Vagina (tissue), 2 donors: ENCODE data around the gene ERC2.

Source experiments
- POLR2A ChIP-seq, 2 donors: fragments of 450-650 bp; IDR thresholded peaks; one replicate each; pipeline ENCODE4 v1.6.1; 2017; ENCODE audit warnings: antibody characterized with exemption in 2 of 2, mild to moderate bottlenecking in 2 of 2, moderate library complexity in 2 of 2
- POLR2AphosphoS5 ChIP-seq, 2 donors: sonication (generic); formaldehyde crosslinking; IDR thresholded peaks; one replicate each; pipeline ENCODE4 v1.9.0; 2017; ENCODE audit warnings: antibody characterized with exemption in 2 of 2, mild to moderate bottlenecking in 2 of 2, low read depth in 1 of 2; ENCODE audit not compliant: insufficient read depth in 1 of 2
- TF ChIP-seq, protein P1 (sequence below), 3 experiments: fragments of 450-650 bp in 2 of 3; fragments of 200-600 bp in 1 of 3; sonication (generic) in 1 of 3; IDR thresholded peaks; one replicate each; pipeline ENCODE4 v1.5.1; 2017 to 2019; ENCODE audit warnings: antibody characterized with exemption in 3 of 3, mild to moderate bottlenecking in 2 of 3, moderate library complexity in 2 of 3

DNA sequence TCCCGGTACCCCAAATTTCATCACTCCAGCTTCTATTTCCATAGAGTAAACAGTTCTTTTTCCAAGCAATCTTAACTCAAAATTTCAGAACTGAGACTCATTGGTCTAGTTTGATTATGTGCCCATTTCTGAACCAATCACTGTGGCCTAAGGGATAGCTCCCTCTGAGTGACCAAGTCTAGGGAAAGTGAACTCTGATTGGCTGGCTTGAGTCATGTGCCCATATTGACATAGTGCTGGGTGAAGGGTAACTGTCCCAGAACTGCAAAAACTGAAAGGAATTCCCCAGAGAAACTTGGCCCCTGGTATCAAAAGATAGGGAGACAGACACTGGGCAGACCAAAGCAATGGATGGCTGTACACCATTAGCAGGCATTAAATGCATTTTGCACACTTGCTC, 810.0 kb downstream of the ERC2 start:
- TF ChIP-seq POLR2A (IDR thresholded peaks at IDR 0.05) (no peak), POLR2AphosphoS5 (IDR thresholded peaks at IDR 0.05; ENCODE audit: insufficient read depth in 1 of 2, low read depth in 1 of 2) (no peak)
- TF ChIP-seq, protein P1, sequence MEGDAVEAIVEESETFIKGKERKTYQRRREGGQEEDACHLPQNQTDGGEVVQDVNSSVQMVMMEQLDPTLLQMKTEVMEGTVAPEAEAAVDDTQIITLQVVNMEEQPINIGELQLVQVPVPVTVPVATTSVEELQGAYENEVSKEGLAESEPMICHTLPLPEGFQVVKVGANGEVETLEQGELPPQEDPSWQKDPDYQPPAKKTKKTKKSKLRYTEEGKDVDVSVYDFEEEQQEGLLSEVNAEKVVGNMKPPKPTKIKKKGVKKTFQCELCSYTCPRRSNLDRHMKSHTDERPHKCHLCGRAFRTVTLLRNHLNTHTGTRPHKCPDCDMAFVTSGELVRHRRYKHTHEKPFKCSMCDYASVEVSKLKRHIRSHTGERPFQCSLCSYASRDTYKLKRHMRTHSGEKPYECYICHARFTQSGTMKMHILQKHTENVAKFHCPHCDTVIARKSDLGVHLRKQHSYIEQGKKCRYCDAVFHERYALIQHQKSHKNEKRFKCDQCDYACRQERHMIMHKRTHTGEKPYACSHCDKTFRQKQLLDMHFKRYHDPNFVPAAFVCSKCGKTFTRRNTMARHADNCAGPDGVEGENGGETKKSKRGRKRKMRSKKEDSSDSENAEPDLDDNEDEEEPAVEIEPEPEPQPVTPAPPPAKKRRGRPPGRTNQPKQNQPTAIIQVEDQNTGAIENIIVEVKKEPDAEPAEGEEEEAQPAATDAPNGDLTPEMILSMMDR (IDR thresholded peaks at IDR 0.05), result no peak
